Measurements from ENCODE around the gene LAT.

LAT gene

GRCh38 chr16:28986492-28986891 is 1.6 kb downstream of the LAT start:
- ATAC-seq, result no peak
- TF ChIP-seq CSRNP3 (CRISPR knock-in tag; IDR thresholded peaks at IDR 0.05) (no peak), SNAI2 (CRISPR knock-in tag; IDR thresholded peaks at IDR 0.05) (no peak)

GRCh38 chr16:28987170-28987853 is 2.5 kb downstream of the LAT start:
- no peak for TF ChIP-seq POU6F1 (CRISPR knock-in tag; IDR thresholded peaks at IDR 0.05; ENCODE audit: borderline replicate concordance, low read depth)
- ATAC-seq, result no peak

GRCh38 chr16:28989363-28989762 is 4.5 kb downstream of the LAT start:
- no peak for ATAC-seq
- TF ChIP-seq ZFP30 (CRISPR knock-in tag; IDR thresholded peaks at IDR 0.05) (no peak), ARNTL (CRISPR knock-in tag; IDR thresholded peaks at IDR 0.05; ENCODE audit: borderline replicate concordance, low read depth) (no peak), TCF4 (CRISPR knock-in tag; IDR thresholded peaks at IDR 0.05; ENCODE audit: borderline replicate concordance) (no peak), ZNF565 (CRISPR knock-in tag; conservative IDR thresholded peaks at IDR 0.05; ENCODE audit: low read depth) (no peak), PPARA (CRISPR knock-in tag; IDR thresholded peaks at IDR 0.05; ENCODE audit: borderline replicate concordance) (no peak), ZC3H10 (CRISPR knock-in tag; IDR thresholded peaks at IDR 0.05) (no peak), ZNF8 (CRISPR knock-in tag; IDR thresholded peaks at IDR 0.05) (no peak), ISL1 (CRISPR knock-in tag; IDR thresholded peaks at IDR 0.05) (no peak), CSDC2 (CRISPR knock-in tag; IDR thresholded peaks at IDR 0.05) (no peak), TOX (CRISPR knock-in tag; IDR thresholded peaks at IDR 0.05; ENCODE audit: borderline replicate concordance) (no peak), BACH2 (CRISPR knock-in tag; IDR thresholded peaks at IDR 0.05; ENCODE audit: borderline replicate concordance) (no peak), CREB5 (CRISPR knock-in tag; IDR thresholded peaks at IDR 0.05; ENCODE audit: low read depth) (no peak), CSRNP3 (CRISPR knock-in tag; IDR thresholded peaks at IDR 0.05) (no peak), RARB (CRISPR knock-in tag; IDR thresholded peaks at IDR 0.05) (no peak), PATZ1 (CRISPR knock-in tag; IDR thresholded peaks at IDR 0.05; ENCODE audit: borderline replicate concordance) (no peak), ZNF70 (CRISPR knock-in tag; IDR thresholded peaks at IDR 0.05) (no peak), TSHZ2 (CRISPR knock-in tag; IDR thresholded peaks at IDR 0.05) (no peak), GLIS3 (CRISPR knock-in tag; IDR thresholded peaks at IDR 0.05) (no peak), OSR1 (CRISPR knock-in tag; IDR thresholded peaks at IDR 0.05) (no peak), SNAI2 (CRISPR knock-in tag; IDR thresholded peaks at IDR 0.05) (no peak)
